ENCODE results near the gene USHBP1.
"Not testable (repeated sequence)": the region's sequence is repeated elsewhere in the genome, so short reads cannot be mapped to it uniquely, and the experiment has no call there.

Gene USHBP1

GRCh38 chr19:17294051-17294891 is 29.7 kb upstream of the USHBP1 start:
- peak; percentile 62 for DNase-seq

- DNase-seq = no peak
These were observed 29.1 kb upstream of the USHBP1 start for GRCh38 chr19:17293605-17294004.

- peak; percentile 88 for DNase-seq
These were observed 27.9 kb upstream of the USHBP1 start for GRCh38 chr19:17292301-17293074.

GRCh38 chr19:17289489-17289888 is 24.9 kb upstream of the USHBP1 start:
- peak; percentile 43 for DNase-seq

GRCh38 chr19:17286752-17287151 is 22.2 kb upstream of the USHBP1 start:
- no peak for DNase-seq

- no peak for DNase-seq
These were observed 21.7 kb upstream of the USHBP1 start for GRCh38 chr19:17286263-17286662.

- no peak for DNase-seq
These were observed 21.0 kb upstream of the USHBP1 start for GRCh38 chr19:17285415-17286135.

GRCh38 chr19:17283504-17283996 is 19.0 kb upstream of the USHBP1 start:
- no peak for DNase-seq

GRCh38 chr19:17282488-17283125 is 18.1 kb upstream of the USHBP1 start:
- peak; percentile 81 for DNase-seq

- peak; percentile 29 for DNase-seq
These were observed 17.1 kb upstream of the USHBP1 start, which contains the start of gene ANKLE1 for GRCh38 chr19:17281391-17282304. TSS of gene ANKLE1 (plus strand) at chr19:17281901. CDS start at chr19:17281921, 20 bp downstream.

- no peak for DNase-seq
These were observed 14.9 kb upstream of the USHBP1 start for GRCh38 chr19:17279436-17279835.

- DNase-seq = no peak
These were observed 11.1 kb upstream of the USHBP1 start for GRCh38 chr19:17275441-17276175.

- not testable (repeated sequence) for DNase-seq
These were observed 10.3 kb upstream of the USHBP1 start for GRCh38 chr19:17274892-17275291.

GRCh38 chr19:17268754-17269153 is 4.2 kb upstream of the USHBP1 start:
- DNase-seq = no peak

- peak; percentile 99 for DNase-seq
These were observed 2.6 kb upstream of the USHBP1 start, which contains the start of gene BABAM1 for GRCh38 chr19:17266975-17267788. TSS of gene BABAM1 (plus strand) at chr19:17267443. CDS start at chr19:17268807, 1,364 bp downstream.

- DNase-seq = no peak
These were observed 2.0 kb upstream of the USHBP1 start for GRCh38 chr19:17266589-17266974.

GRCh38 chr19:17266026-17266425 is 1.5 kb upstream of the USHBP1 start:
- no peak for DNase-seq

GRCh38 chr19:17263712-17264640 is 569 bp downstream of the USHBP1 start:
- no peak for DNase-seq
